CD14-positive monocyte (primary cell): ENCODE measurements around the gene NRXN3. TPM values are rescaled to one million over a fixed set of nuclear protein-coding genes. Genes with fewer than 3 reads are reported as not detected.

Experiments used
- DNase-seq, 3 donors: peaks; one replicate each; pipeline ENCODE4 v3.0.0-alpha.2; 2011 to 2022
- H2AFZ ChIP-seq: 2 replicates; pipeline ENCODE4 v1.6.0; 2012; ENCODE audit warnings: mild to moderate bottlenecking, low read depth, low read length, inconsistent platforms; ENCODE audit not compliant: insufficient read depth, poor library complexity, severe bottlenecking
- H3K27ac ChIP-seq, 2 donors: 1 replicate in 1 of 2; 2 replicates in 1 of 2; pipeline ENCODE4 v1.5.1; 2012 to 2013; ENCODE audit warnings: low read length in 2 of 2, control low read depth in 1 of 2, inconsistent platforms in 1 of 2, low read depth in 1 of 2, mild to moderate bottlenecking in 1 of 2
- H3K27me3 ChIP-seq, 2 donors: one replicate each; pipeline versions ENCODE4 v1.6.0 to v1.6.1; 2011 to 2013; ENCODE audit warnings: low read length in 2 of 2; ENCODE audit not compliant: control insufficient read depth in 2 of 2, insufficient read depth in 2 of 2
- H3K36me3 ChIP-seq, 2 donors: replicated peaks in 1 of 2; 1 replicate in 1 of 2; 2 replicates in 1 of 2; pipeline versions ENCODE4 v1.5.1 to v1.6.1; 2012 to 2013; ENCODE audit warnings: low read length in 2 of 2, control low read depth in 1 of 2, inconsistent platforms in 1 of 2, mild to moderate bottlenecking in 1 of 2; ENCODE audit not compliant: insufficient read depth in 2 of 2, control insufficient read depth in 1 of 2
- H3K4me1 ChIP-seq, 2 donors: 1 replicate in 1 of 2; 2 replicates in 1 of 2; pipeline versions ENCODE4 v1.5.1 to v1.6.1; 2012 to 2013; ENCODE audit warnings: low read length in 2 of 2, control low read depth in 1 of 2, inconsistent platforms in 1 of 2, mild to moderate bottlenecking in 1 of 2, moderate library complexity in 1 of 2; ENCODE audit not compliant: insufficient read depth in 2 of 2, control insufficient read depth in 1 of 2
- H3K4me2 ChIP-seq: replicated peaks from 2 replicates; pipeline ENCODE3; 2012; ENCODE audit warnings: low read length, moderate library complexity, mild to moderate bottlenecking; ENCODE audit not compliant: poor library complexity, severe bottlenecking; ENCODE audit errors: extremely low read depth
- H3K4me3 ChIP-seq, 3 experiments: fragments of 200-600 bp in 1 of 3; sonication (generic) in 1 of 3; replicated peaks in 1 of 3; 1 replicate in 2 of 3; 2 replicates in 1 of 3; pipeline ENCODE4 v1.5.1; 2011 to 2013; ENCODE audit warnings: low read length in 3 of 3, mild to moderate bottlenecking in 3 of 3, control low read depth in 2 of 3, low read depth in 2 of 3, inconsistent platforms in 1 of 3, moderate library complexity in 1 of 3
- H3K79me2 ChIP-seq: 2 replicates; pipeline ENCODE4 v1.6.0; 2012; ENCODE audit warnings: mild to moderate bottlenecking, control low read depth, inconsistent platforms, low read length, moderate library complexity; ENCODE audit not compliant: insufficient read depth
- H3K9ac ChIP-seq: 2 replicates; pipeline ENCODE4 v1.6.0; 2017; ENCODE audit warnings: low read length, mild to moderate bottlenecking; ENCODE audit not compliant: insufficient read depth, poor library complexity, severe bottlenecking
- H3K9me3 ChIP-seq, 2 donors: replicated peaks in 1 of 2; 1 replicate in 1 of 2; 2 replicates in 1 of 2; pipeline versions ENCODE4 v1.5.1 to v1.6.1; 2012 to 2013; ENCODE audit warnings: low read length in 2 of 2, control low read depth in 1 of 2; ENCODE audit not compliant: control insufficient read depth in 1 of 2, insufficient read depth in 1 of 2
- H4K20me1 ChIP-seq: 2 replicates; pipeline ENCODE4 v1.6.0; 2012; ENCODE audit warnings: mild to moderate bottlenecking, low read length, control low read depth, moderate library complexity; ENCODE audit not compliant: insufficient read depth
- H3K27ac Mint-ChIP-seq, 7 donors: one replicate each; pipeline ENCODE4 v1.8.0; 2020; ENCODE audit warnings: mild to moderate bottlenecking in 7 of 7, mixed read lengths in 7 of 7, moderate library complexity in 6 of 7, inconsistent platforms in 2 of 7
- H3K27me3 Mint-ChIP-seq, 3 donors: one replicate each; pipeline ENCODE4 v1.8.0; 2021 to 2022; ENCODE audit warnings: low read depth in 3 of 3, mild to moderate bottlenecking in 3 of 3, mixed read lengths in 3 of 3, moderate library complexity in 3 of 3, inconsistent platforms in 1 of 3
- H3K36me3 Mint-ChIP-seq, 2 donors: one replicate each; pipeline ENCODE4 v1.8.0; 2020; ENCODE audit warnings: mixed read lengths in 2 of 2, inconsistent platforms in 1 of 2, mild to moderate bottlenecking in 1 of 2
- H3K4me1 Mint-ChIP-seq: one replicate; pipeline ENCODE4 v1.8.0; 2020; ENCODE audit warnings: mild to moderate bottlenecking, mixed read lengths
- H3K4me3 Mint-ChIP-seq, 2 donors: one replicate each; pipeline ENCODE4 v1.8.0; 2020; ENCODE audit warnings: mild to moderate bottlenecking in 2 of 2, mixed read lengths in 2 of 2, moderate library complexity in 1 of 2
- H3K9me3 Mint-ChIP-seq, 7 donors: one replicate each; pipeline ENCODE4 v1.8.0; 2020 to 2022; ENCODE audit warnings: mixed read lengths in 7 of 7, mild to moderate bottlenecking in 6 of 7, moderate library complexity in 6 of 7, inconsistent platforms in 2 of 7
- CTCF ChIP-seq: fragments of 200-600 bp; IDR thresholded peaks from one replicate; pipeline ENCODE4 v1.8.0; 2022; ENCODE audit warnings: antibody characterized with exemption, mild to moderate bottlenecking
- WGBS: methylation state at CpG from one replicate; pipeline ENCODE4 v1.1.5; 2013; ENCODE audit warnings: missing lambda C conversion rate; ENCODE audit not compliant: insufficient coverage; 5-methylcytosine and 5-hydroxymethylcytosine counted together
- intact Hi-C, 2 donors: fragments of 100-400 bp; cut with micrococcal nuclease; formaldehyde crosslinking; loops; one replicate each; pipeline versions ENCODE4 v1.15.0 to v1.15.1; 2023
- polyA plus RNA-seq, 3 donors: library from polyadenylated mRNA; depleted of rRNA in 1 of 3; unstranded in 2 of 3; stranded (reverse) in 1 of 3; fragments of 300-500 nt in 2 of 3; fragments of >200 nt in 1 of 3; fragmentation: Illumina TruSeq in 2 of 3; gene quantifications; 1 replicate in 2 of 3; 2 replicates in 1 of 3; pipeline ENCODE4 v1.2.3, GENCODE V29; 2012 to 2021

The NRXN3 gene
- polyA plus RNA-seq, 3 donors: not detected

- intact Hi-C loops: no loop called here
- no peaks in the 10 kb centered on the region for H3K36me3 Mint-ChIP-seq
Observed at GRCh38 chr14:78829274-78829673, 659.1 kb downstream of the NRXN3 start.

GRCh38 chr14:78834766-78835451 lies 664.7 kb downstream of the NRXN3 start:
- no peak overlapping the region for H3K4me2 ChIP-seq
- no peak overlapping the region for H2AFZ ChIP-seq
- H4K20me1 ChIP-seq: no peaks in the 10 kb centered on the region
- Mint-ChIP-seq H3K27me3 (peaks cover 0 to 3% (median 0%) of the 10 kb centered on the region in 3 donors), H3K27ac (peak overlapping the region in 1 of 7 donors; percentile 78), H3K4me1 (no peaks in the 10 kb centered on the region), H3K9me3 (no peaks in the 10 kb centered on the region), H3K36me3 (no peaks in the 10 kb centered on the region), H3K4me3 (no peak overlapping the region)
- H3K27me3 ChIP-seq: no peaks in the 10 kb centered on the region
- no peak for TF ChIP-seq CTCF
- H3K4me3 ChIP-seq: no peak overlapping the region
- H3K4me1 ChIP-seq: no peaks in the 10 kb centered on the region
- no peaks in the 10 kb centered on the region for H3K79me2 ChIP-seq
- H3K9me3 ChIP-seq: no peaks in the 10 kb centered on the region
- H3K36me3 ChIP-seq: no peaks in the 10 kb centered on the region
- no peak for DNase-seq
- 65% methylated on average over 7 of the region's 12 CpGs for WGBS
- H3K27ac ChIP-seq: no peak overlapping the region
- intact Hi-C loops: no loop called here
- H3K9ac ChIP-seq: no peak overlapping the region

More at GRCh38 chr14:78829274-78829673, 659.1 kb downstream of the NRXN3 start:
- Histone ChIP-seq H3K4me2 (no peak overlapping the region), H3K4me3 (no peak overlapping the region), H2AFZ (no peak overlapping the region), H3K27me3 (no peaks in the 10 kb centered on the region), H3K27ac (no peak overlapping the region), H3K9me3 (no peaks in the 10 kb centered on the region), H3K36me3 (no peaks in the 10 kb centered on the region), H3K4me1 (no peaks in the 10 kb centered on the region), H3K79me2 (no peaks in the 10 kb centered on the region), H4K20me1 (no peaks in the 10 kb centered on the region), H3K9ac (no peak overlapping the region)
- Mint-ChIP-seq H3K9me3 (no peaks in the 10 kb centered on the region), H3K27me3 (peaks cover 0 to 1% (median 0%) of the 10 kb centered on the region in 3 donors), H3K27ac (no peak overlapping the region), H3K4me3 (no peak overlapping the region), H3K4me1 (no peaks in the 10 kb centered on the region)
- DNase-seq: no peak
- TF ChIP-seq CTCF: no peak
- no CpG with 5 or more reads among the region's 1 CpG for WGBS
